NCI-H2196 treated with DMSO at 0.1 percent for 48 hours (cell line): ENCODE data around the gene METTL18.

ENCODE experiments used
- DNase-seq: peaks from one replicate; lab custom pipeline; 2025; ENCODE audit not compliant: unreplicated experiment; lab: John Stamatoyannopoulos, UW

Gene METTL18

GRCh38 chr1:169786974-169787373 lies 7.7 kb downstream of the METTL18 start:
- no peak for DNase-seq

- no peak for DNase-seq
Observed at GRCh38 chr1:169785267-169785666, 9.4 kb downstream of the METTL18 start.

- no peak for DNase-seq
Observed at GRCh38 chr1:169784102-169784501, 10.6 kb downstream of the METTL18 start.

GRCh38 chr1:169782596-169782995 lies 12.1 kb downstream of the METTL18 start:
- no peak for DNase-seq

- no peak for DNase-seq
Observed at GRCh38 chr1:169779970-169780369, 14.7 kb downstream of the METTL18 start.

GRCh38 chr1:169779150-169779549 lies 15.6 kb downstream of the METTL18 start:
- DNase-seq: no peak

GRCh38 chr1:169776440-169776839 lies 18.3 kb downstream of the METTL18 start:
- DNase-seq: no peak

- no peak for DNase-seq
Observed at GRCh38 chr1:169768161-169768560, 26.5 kb downstream of the METTL18 start.

- no peak for DNase-seq
Observed at GRCh38 chr1:169765580-169766331, 29.0 kb downstream of the METTL18 start.

GRCh38 chr1:169764919-169765318 lies 29.8 kb downstream of the METTL18 start:
- DNase-seq: no peak

GRCh38 chr1:169762699-169763098 lies 32.0 kb downstream of the METTL18 start:
- no peak for DNase-seq

- DNase-seq: no peak
Observed at GRCh38 chr1:169759038-169759437, 35.7 kb downstream of the METTL18 start.

GRCh38 chr1:169753549-169753948 lies 41.2 kb downstream of the METTL18 start:
- DNase-seq: no peak

- no peak for DNase-seq
Observed at GRCh38 chr1:169750041-169750440, 44.7 kb downstream of the METTL18 start.

GRCh38 chr1:169746550-169746949 lies 48.2 kb downstream of the METTL18 start:
- DNase-seq: no peak

- DNase-seq: no peak
Observed at GRCh38 chr1:169745015-169745861, 49.5 kb downstream of the METTL18 start.
